Activated CD4-positive, alpha-beta T cell treated with anti-CD3 and anti-CD28 coated beads for 48 hours (primary cell): ENCODE results near the gene WDR62.
A peak's percentile ranks its signal among the peaks of the same experiment; 100 is the strongest.

Source experiments
- DNase-seq: peaks from one replicate; pipeline ENCODE4 v3.0.0-alpha.2; 2020

The WDR62 gene

GRCh38 chr19:36054733-36055686, at the start of gene WDR62:
Gene WDR62, plus strand, starts transcription at chr19:36054897. Its CDS starts 75 bp downstream, at chr19:36054972.
- peak; percentile 97 for DNase-seq

GRCh38 chr19:36006955-36007354, 47.7 kb upstream of the WDR62 start:
- DNase-seq, result no peak

- no peak for DNase-seq
Observed at GRCh38 chr19:36008336-36008978, 46.2 kb upstream of the WDR62 start, which contains the start of gene SYNE4. Gene SYNE4, minus strand, starts transcription at chr19:36008813. Its CDS starts 132 bp downstream, at chr19:36008681.

GRCh38 chr19:36009220-36009619, 45.5 kb upstream of the WDR62 start:
- DNase-seq, result peak; percentile 66

GRCh38 chr19:36009633-36010379, 44.9 kb upstream of the WDR62 start:
- DNase-seq, result no peak

GRCh38 chr19:36010402-36010801, 44.3 kb upstream of the WDR62 start:
- no peak for DNase-seq

- DNase-seq, result no peak
Observed at GRCh38 chr19:36013280-36014011, 41.3 kb upstream of the WDR62 start.

GRCh38 chr19:36014012-36014924, 40.4 kb upstream of the WDR62 start, which contains the start of gene ALKBH6:
Gene ALKBH6, minus strand, starts transcription at chr19:36014213. Its CDS starts 816 bp downstream, at chr19:36013397.
- peak; percentile 100 for DNase-seq

- DNase-seq, result no peak
Observed at GRCh38 chr19:36019061-36019670, 35.5 kb upstream of the WDR62 start.

GRCh38 chr19:36023432-36023831, 31.3 kb upstream of the WDR62 start:
- DNase-seq, result no peak

GRCh38 chr19:36025541-36025940, 29.2 kb upstream of the WDR62 start:
- no peak for DNase-seq

GRCh38 chr19:36026091-36026876, 28.4 kb upstream of the WDR62 start:
- DNase-seq, result no peak

- no peak for DNase-seq
Observed at GRCh38 chr19:36027696-36028095, 27.0 kb upstream of the WDR62 start.

- DNase-seq, result no peak
Observed at GRCh38 chr19:36028313-36029041, 26.2 kb upstream of the WDR62 start.

GRCh38 chr19:36030264-36031148, 24.2 kb upstream of the WDR62 start:
- no peak for DNase-seq

- DNase-seq, result no peak
Observed at GRCh38 chr19:36031308-36031707, 23.4 kb upstream of the WDR62 start.

- DNase-seq, result peak; percentile 57
Observed at GRCh38 chr19:36032251-36033104, 22.2 kb upstream of the WDR62 start, which contains the start of gene CLIP3. Gene CLIP3, minus strand, starts transcription at chr19:36032873. Its CDS starts 516 bp downstream, at chr19:36032357.
